Fibroblast of lung (primary cell): Measurements from ENCODE around the gene RAPH1.

Source experiments
- EZH2 ChIP-seq: IDR thresholded peaks from 2 replicates; pipeline ENCODE4 v1.5.1; 2012; ENCODE audit warnings: low read length, control low read depth, mild to moderate bottlenecking; ENCODE audit errors: missing control alignments
- TF ChIP-seq, protein P1 (sequence below), 2 donors: IDR thresholded peaks in 1 of 2; conservative IDR thresholded peaks in 1 of 2; 1 replicate in 1 of 2; 2 replicates in 1 of 2; pipeline ENCODE4 v1.5.1; 2011 to 2012; ENCODE audit warnings: low read length in 2 of 2, control low read depth in 1 of 2, inconsistent platforms in 1 of 2, low read depth in 1 of 2, mild to moderate bottlenecking in 1 of 2

GRCh38 chr2:203500297-203500696 lies 34.8 kb downstream of the RAPH1 start:
- TF ChIP-seq, protein P1, sequence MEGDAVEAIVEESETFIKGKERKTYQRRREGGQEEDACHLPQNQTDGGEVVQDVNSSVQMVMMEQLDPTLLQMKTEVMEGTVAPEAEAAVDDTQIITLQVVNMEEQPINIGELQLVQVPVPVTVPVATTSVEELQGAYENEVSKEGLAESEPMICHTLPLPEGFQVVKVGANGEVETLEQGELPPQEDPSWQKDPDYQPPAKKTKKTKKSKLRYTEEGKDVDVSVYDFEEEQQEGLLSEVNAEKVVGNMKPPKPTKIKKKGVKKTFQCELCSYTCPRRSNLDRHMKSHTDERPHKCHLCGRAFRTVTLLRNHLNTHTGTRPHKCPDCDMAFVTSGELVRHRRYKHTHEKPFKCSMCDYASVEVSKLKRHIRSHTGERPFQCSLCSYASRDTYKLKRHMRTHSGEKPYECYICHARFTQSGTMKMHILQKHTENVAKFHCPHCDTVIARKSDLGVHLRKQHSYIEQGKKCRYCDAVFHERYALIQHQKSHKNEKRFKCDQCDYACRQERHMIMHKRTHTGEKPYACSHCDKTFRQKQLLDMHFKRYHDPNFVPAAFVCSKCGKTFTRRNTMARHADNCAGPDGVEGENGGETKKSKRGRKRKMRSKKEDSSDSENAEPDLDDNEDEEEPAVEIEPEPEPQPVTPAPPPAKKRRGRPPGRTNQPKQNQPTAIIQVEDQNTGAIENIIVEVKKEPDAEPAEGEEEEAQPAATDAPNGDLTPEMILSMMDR (conservative IDR thresholded peaks at IDR 0.05 in 1 of 2, IDR thresholded peaks at IDR 0.05 in 1 of 2; ENCODE audit: low read depth in 1 of 2, low read length in 2 of 2): no peak
- no peak for TF ChIP-seq EZH2
